ENCODE data around the gene GPR137B. TPM values are rescaled to one million over a fixed set of nuclear protein-coding genes. Genes with fewer than 3 reads are reported as not detected.

Gene GPR137B
- total and polyA plus RNA-seq, 4 donors: 21.6 to 52.1 (median 38.4) TPM

DNA sequence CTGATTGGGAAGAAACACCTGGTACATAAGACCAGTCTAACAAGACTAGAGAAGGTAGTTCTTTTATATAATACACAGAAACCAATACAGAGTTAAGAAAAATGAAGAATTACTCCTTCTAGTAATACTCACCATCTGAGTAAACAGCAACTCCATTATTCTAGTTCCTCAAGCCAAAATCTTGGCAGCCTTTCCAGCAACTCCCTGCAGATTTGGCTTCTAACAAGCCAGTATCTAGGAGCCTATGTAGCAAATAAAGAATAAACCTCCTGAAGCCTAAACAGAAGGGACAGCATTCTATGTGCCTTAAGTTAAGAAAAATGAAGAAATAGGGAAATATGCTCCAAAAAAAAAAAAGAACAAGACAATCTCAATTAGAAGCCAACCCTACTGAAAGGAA, 114.9 kb downstream of the GPR137B start:
- no peaks in the 10 kb centered on the region for H3K27me3 ChIP-seq (ENCODE audit: control insufficient read depth, insufficient read depth, low read length)
- peaks cover 11% of the 10 kb centered on the region for H3K9me3 ChIP-seq (ENCODE audit: control insufficient read depth, insufficient read depth, low read length)

DNA sequence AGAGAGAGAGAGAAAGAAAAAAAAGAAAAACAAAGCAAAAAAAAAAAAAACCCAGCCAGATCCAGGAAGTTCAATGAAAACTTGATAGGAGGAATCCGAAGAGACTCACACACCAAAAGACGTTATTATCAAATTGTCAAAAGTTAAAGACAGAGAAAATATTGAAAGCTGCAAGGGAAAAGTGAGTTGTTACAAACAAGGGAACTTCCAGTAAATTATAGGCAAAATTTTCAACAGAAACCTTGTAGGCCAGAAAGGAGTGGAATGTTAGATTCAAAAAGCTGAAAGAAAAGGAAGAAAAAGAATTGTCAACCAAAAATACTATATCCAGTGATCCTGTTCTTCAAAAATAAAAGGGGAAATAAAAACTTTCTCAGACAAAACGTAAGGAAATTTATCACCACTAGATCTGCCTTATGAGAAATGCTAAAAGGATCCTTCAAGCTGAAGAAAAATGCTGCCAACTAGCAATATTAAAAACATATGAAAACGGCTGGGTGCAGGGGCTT, 115.8 kb downstream of the GPR137B start:
- peaks cover 12% of the 10 kb centered on the region for H3K9me3 ChIP-seq (ENCODE audit: control insufficient read depth, insufficient read depth, low read length)
- H3K4me3 ChIP-seq (ENCODE audit: low read depth, low read length): no peak overlapping the region
- no peak for DNase-seq (ENCODE audit: low read depth in 4 of 6, low spot score in 6 of 6)
- no peaks in the 10 kb centered on the region for H3K4me1 ChIP-seq (ENCODE audit: control insufficient read depth, insufficient read depth, low read length)
- H3K27me3 ChIP-seq (ENCODE audit: control insufficient read depth, insufficient read depth, low read length): no peaks in the 10 kb centered on the region
- peaks cover 2% of the 10 kb centered on the region for H3K36me3 ChIP-seq (ENCODE audit: control insufficient read depth, insufficient read depth, low read length)
- WGBS (ENCODE audit: insufficient coverage): no CpG with 5 or more reads among the region's 4 CpGs
- no peak overlapping the region for H3K27ac ChIP-seq (ENCODE audit: low read depth, low read length)

More for the DNA sequence above, 114.9 kb downstream of the GPR137B start:
- no peaks in the 10 kb centered on the region for H3K4me1 ChIP-seq (ENCODE audit: control insufficient read depth, insufficient read depth, low read length)
- DNase-seq (ENCODE audit: low read depth in 4 of 6, low spot score in 6 of 6): no peak
- peaks cover under 1% of the 10 kb centered on the region for H3K36me3 ChIP-seq (ENCODE audit: control insufficient read depth, insufficient read depth, low read length)
- H3K4me3 ChIP-seq (ENCODE audit: low read depth, low read length): no peak overlapping the region
- no peak overlapping the region for H3K27ac ChIP-seq (ENCODE audit: low read depth, low read length)

Other genes starting within 250 kb of the GPR137B start
- gene NID1, start 77.4 kb upstream of the GPR137B start, total RNA-seq: 100 to 1,000 TPM in 1 of 2 donors, 10 to 100 TPM in 1; 93.0 to 160 TPM
- 10 to 100 TPM; 92.7 to 97.5 TPM for gene NID1, start 77.4 kb upstream of the GPR137B start, polyA plus RNA-seq (ENCODE audit: insufficient read length in 2 of 2)
- gene ERO1B, start 139.4 kb downstream of the GPR137B start, total RNA-seq: 10 to 100 TPM in 1 of 2 donors, 1 to 10 TPM in 1; 6.2 to 14.3 TPM
- gene ERO1B, start 139.4 kb downstream of the GPR137B start, polyA plus RNA-seq (ENCODE audit: insufficient read length in 2 of 2): 1 to 10 TPM; 9.2 to 9.5 TPM

Data from spinal cord (tissue), 10 donors.